AG04450 (cell line): ENCODE data around the gene ESD. TPM values are rescaled to one million over a fixed set of nuclear protein-coding genes. Genes with fewer than 3 reads are reported as not detected.
"Not testable (repeated sequence)": the region's sequence is repeated elsewhere in the genome, so short reads cannot be mapped to it uniquely, and the experiment has no call there.

ENCODE experiments used
- CTCF ChIA-PET: fragments of 300-600, 350-600 bp; formaldehyde crosslinking; extraction: SDS; loops from one replicate; lab custom pipeline; 2022; ENCODE audit warnings: antibody characterized with exemption, inconsistent platforms; lab: Charles Lee
- POLR2A ChIA-PET: fragments of 350-600 bp; formaldehyde crosslinking; extraction: SDS; loops from one replicate; lab custom pipeline; 2021; ENCODE audit warnings: antibody characterized with exemption, inconsistent platforms; lab: Yijun Ruan, JAX
- DNase-seq: peaks from one replicate; pipeline ENCODE4 v3.0.0-alpha.2; 2011; ENCODE audit warnings: low read depth, low spot score
- H3K27ac ChIP-seq: one replicate; pipeline ENCODE4 v1.5.1; 2012; ENCODE audit warnings: low read depth, low read length, control low read depth
- H3K27me3 ChIP-seq: one replicate; pipeline ENCODE4 v1.6.0; 2012; ENCODE audit warnings: low read length; ENCODE audit not compliant: control insufficient read depth, insufficient read depth
- H3K4me3 ChIP-seq: 2 replicates; pipeline ENCODE4 v1.5.1; 2011; ENCODE audit warnings: mild to moderate bottlenecking, low read depth, low read length, control low read depth
- H3K9me3 ChIP-seq: 2 replicates; pipeline ENCODE4 v1.5.1; 2012; ENCODE audit warnings: low read length; ENCODE audit not compliant: control insufficient read depth, insufficient read depth
- CTCF ChIP-seq: IDR thresholded peaks from 2 replicates; pipeline ENCODE4 v1.5.1; 2011; ENCODE audit warnings: low read depth, low read length, control low read depth, inconsistent platforms
- polyA plus RNA-seq: library from polyadenylated mRNA; depleted of rRNA; stranded (reverse); fragments of >200 nt; gene quantifications from 2 replicates; pipeline ENCODE4 v1.2.3, GENCODE V29; 2011

ESD gene
- polyA plus RNA-seq, 1 experiment, result 208 TPM

GRCh38 chr13:46778095-46778494 lies 18.9 kb downstream of the ESD start:
- H3K9me3 ChIP-seq, result no peaks in the 10 kb centered on the region
- ChIA-PET CTCF (interaction anchor here (6.5 kb wide), 1 partner anchor 13 kb away, joined by 42 read pairs; no protein-coding TSS in a partner anchor), POLR2A (no interaction called here)
- H3K4me3 ChIP-seq, result no peak overlapping the region
- H3K27ac ChIP-seq, result no peak overlapping the region
- no peaks in the 10 kb centered on the region for H3K27me3 ChIP-seq
- no peak for DNase-seq
- no peak for TF ChIP-seq CTCF

GRCh38 chr13:46775385-46776107 lies 21.4 kb downstream of the ESD start:
- H3K27ac ChIP-seq, result no peak overlapping the region
- H3K27me3 ChIP-seq, result no peaks in the 10 kb centered on the region
- no peak for TF ChIP-seq CTCF
- no peaks in the 10 kb centered on the region for H3K9me3 ChIP-seq
- ChIA-PET CTCF (interaction anchor here (6.5 kb wide), 1 partner anchor 11 kb away, joined by 42 read pairs; no protein-coding TSS in a partner anchor), POLR2A (no interaction called here)
- DNase-seq, result no peak
- H3K4me3 ChIP-seq, result no peak overlapping the region

GRCh38 chr13:46773541-46773940 lies 23.4 kb downstream of the ESD start:
- Histone ChIP-seq H3K9me3 (no peaks in the 10 kb centered on the region), H3K4me3 (no peak overlapping the region), H3K27ac (no peak overlapping the region), H3K27me3 (no peaks in the 10 kb centered on the region)
- TF ChIP-seq CTCF, result no peak
- CTCF ChIA-PET, result interaction anchor here (6.5 kb wide), 1 partner anchor 9 kb away, joined by 42 read pairs; no protein-coding TSS in a partner anchor
- POLR2A ChIA-PET, result no interaction called here
- no peak for DNase-seq

GRCh38 chr13:46771693-46772092 lies 25.3 kb downstream of the ESD start:
- Histone ChIP-seq H3K4me3 (no peak overlapping the region), H3K27me3 (no peaks in the 10 kb centered on the region), H3K27ac (no peak overlapping the region), H3K9me3 (no peaks in the 10 kb centered on the region)
- ChIA-PET POLR2A (no interaction called here), CTCF (no interaction called here)
- TF ChIP-seq CTCF, result no peak
- DNase-seq, result no peak

- H3K27ac ChIP-seq, DNase-seq, POLR2A ChIA-PET, CTCF ChIA-PET, H3K27me3 ChIP-seq, H3K4me3 ChIP-seq, H3K9me3 ChIP-seq: not testable (repeated sequence)
Observed at GRCh38 chr13:46769925-46770324, 27.0 kb downstream of the ESD start.
